Ishikawa (cell line): ENCODE measurements around the gene GLIPR1L1.

Experiments
- FOXM1 ChIP-seq: IDR thresholded peaks from 2 replicates; pipeline ENCODE4 v1.6.1; 2012; ENCODE audit warnings: low read depth, borderline replicate concordance
- REST ChIP-seq: IDR thresholded peaks from 2 replicates; pipeline ENCODE4 v1.6.1; 2012; ENCODE audit warnings: low read depth, mild to moderate bottlenecking

- no peak for TF ChIP-seq REST
- TF ChIP-seq FOXM1: no peak
These were observed 19.0 kb upstream of the GLIPR1L1 start for GRCh38 chr12:75315518-75315917.
